SK-N-SH (cell line): ENCODE measurements around the gene PLAC1. TPM values are rescaled to one million over a fixed set of nuclear protein-coding genes. Genes with fewer than 3 reads are reported as not detected.

Source experiments
- CTCF ChIA-PET: fragments of 300-600, 350-600 bp; formaldehyde crosslinking; extraction: SDS; loops from one replicate; lab custom pipeline; 2021; lab: Yijun Ruan, JAX
- POLR2A ChIA-PET: fragments of 350-600 bp; sonication (Branson Sonifier 250); formaldehyde crosslinking; extraction: SDS; loops from one replicate; lab custom pipeline; 2020; ENCODE audit warnings: antibody characterized with exemption, inconsistent platforms; lab: Yijun Ruan, JAX
- DNase-seq: peaks from one replicate; pipeline ENCODE4 v3.0.0; 2012
- H2AFZ ChIP-seq: fragments of 200-600 bp; sonication (generic); 2 replicates; pipeline ENCODE4 v1.8.1; 2016; ENCODE audit warnings: antibody characterized with exemption, mild to moderate bottlenecking, low read depth
- H3F3A ChIP-seq: fragments of 200-600 bp; sonication (generic); replicated peaks from 2 replicates; pipeline ENCODE3; 2016; ENCODE audit warnings: antibody characterized with exemption, mild to moderate bottlenecking; ENCODE audit not compliant: insufficient read depth
- H3K27ac ChIP-seq, 2 experiments: fragments of 200-500 bp in 1 of 2; fragments of 200-600 bp in 1 of 2; sonication (Bioruptor generic) in 1 of 2; sonication (generic), shearing (Covaris generic) in 1 of 2; 2 replicates each; pipeline versions ENCODE4 v1.5.1 to v1.6.1; 2014 to 2016; ENCODE audit warnings: low read depth in 2 of 2, inconsistent platforms in 1 of 2, low read length in 1 of 2, mild to moderate bottlenecking in 1 of 2, mixed read lengths in 1 of 2
- H3K27me3 ChIP-seq: fragments of 200-600 bp; sonication (generic), shearing (Covaris generic); 2 replicates; pipeline ENCODE4 v1.6.1; 2016; ENCODE audit warnings: mixed run types; ENCODE audit not compliant: insufficient read depth
- H3K36me3 ChIP-seq, 2 experiments: fragments of 200-500 bp in 1 of 2; fragments of 200-600 bp in 1 of 2; sonication (Bioruptor generic) in 1 of 2; sonication (generic) in 1 of 2; replicated peaks in 1 of 2; 2 replicates each; pipeline versions ENCODE3 to v1.5.1; 2014 to 2016; ENCODE audit warnings: low read length in 1 of 2, mild to moderate bottlenecking in 1 of 2; ENCODE audit not compliant: insufficient read depth in 2 of 2, control insufficient read depth in 1 of 2
- H3K4me1 ChIP-seq, 2 experiments: fragments of 200-500 bp in 1 of 2; fragments of 200-600 bp in 1 of 2; sonication (Bioruptor generic) in 1 of 2; sonication (generic), shearing (Covaris generic) in 1 of 2; 2 replicates each; pipeline versions ENCODE4 v1.5.1 to v1.6.1; 2014 to 2016; ENCODE audit warnings: low read depth in 1 of 2, low read length in 1 of 2, mixed run types in 1 of 2; ENCODE audit not compliant: insufficient read depth in 2 of 2, control insufficient read depth in 1 of 2
- H3K4me2 ChIP-seq: fragments of 200-600 bp; sonication (generic), shearing (Covaris generic); 2 replicates; pipeline ENCODE4 v1.6.1; 2017; ENCODE audit warnings: mixed run types
- H3K4me3 ChIP-seq, 2 experiments: fragments of 200-500 bp in 1 of 2; fragments of 200-600 bp in 1 of 2; sonication (Bioruptor generic) in 1 of 2; sonication (generic), shearing (Covaris generic) in 1 of 2; 2 replicates each; pipeline versions ENCODE4 v1.5.1 to v1.8.1; 2014 to 2016; ENCODE audit warnings: low read depth in 2 of 2, inconsistent platforms in 1 of 2, low read length in 1 of 2, mild to moderate bottlenecking in 1 of 2, mixed read lengths in 1 of 2, moderate library complexity in 1 of 2
- H3K79me2 ChIP-seq: fragments of 200-600 bp; sonication (generic); 2 replicates; pipeline ENCODE4 v1.8.1; 2017; ENCODE audit warnings: mild to moderate bottlenecking; ENCODE audit not compliant: insufficient read depth
- H3K9ac ChIP-seq: fragments of 200-600 bp; sonication (generic); 2 replicates; pipeline ENCODE4 v1.6.1; 2017; ENCODE audit warnings: mixed run types
- H3K9me2 ChIP-seq: fragments of 200-600 bp; sonication (generic); 2 replicates; pipeline ENCODE4 v1.6.1; 2017; ENCODE audit warnings: mixed run types
- H3K9me3 ChIP-seq: fragments of 200-600 bp; sonication (generic); 2 replicates; pipeline ENCODE4 v1.6.1; 2017; ENCODE audit warnings: mixed run types, mild to moderate bottlenecking, moderate library complexity
- H4K20me1 ChIP-seq: fragments of 200-600 bp; sonication (generic); 2 replicates; pipeline ENCODE4 v1.6.1; 2017; ENCODE audit warnings: mild to moderate bottlenecking, mixed run types; ENCODE audit not compliant: insufficient read depth
- CHD2 ChIP-seq: fragments of 150-350 bp; IDR thresholded peaks from 2 replicates; pipeline ENCODE4 v1.6.1; 2018; ENCODE audit warnings: low read length; ENCODE audit not compliant: partially characterized antibody
- ELF1 ChIP-seq: IDR thresholded peaks from 2 replicates; pipeline ENCODE4 v1.4.0; 2012
- EP300 ChIP-seq, 2 experiments: IDR thresholded peaks; 2 replicates each; pipeline versions ENCODE4 v1.4.0 to v1.6.1; 2012; ENCODE audit warnings: borderline replicate concordance in 1 of 2, low read depth in 1 of 2, low read length in 1 of 2
- FOXM1 ChIP-seq: IDR thresholded peaks from 2 replicates; pipeline ENCODE4 v1.4.0; 2012; ENCODE audit warnings: low read depth, mild to moderate bottlenecking
- GATA2 ChIP-seq: sonication (generic); formaldehyde crosslinking; IDR thresholded peaks from 2 replicates; pipeline ENCODE4 v1.5.0; 2020; ENCODE audit warnings: mild to moderate bottlenecking, missing genetic modification reagents
- RCOR1 ChIP-seq: fragments of 150-350 bp; IDR thresholded peaks from 2 replicates; pipeline ENCODE4 v1.6.1; 2017; ENCODE audit warnings: antibody characterized with exemption, low read length
- RXRA ChIP-seq: IDR thresholded peaks from 2 replicates; pipeline ENCODE4 v1.4.0; 2012; ENCODE audit warnings: low read depth, mild to moderate bottlenecking, borderline replicate concordance
- SIN3A ChIP-seq: IDR thresholded peaks from 2 replicates; pipeline ENCODE4 v1.6.1; 2012; ENCODE audit warnings: low read depth, mild to moderate bottlenecking, low read length, moderate library complexity, borderline replicate concordance
- TAF1 ChIP-seq: IDR thresholded peaks from 2 replicates; pipeline ENCODE4 v1.6.1; 2012; ENCODE audit warnings: low read depth, mild to moderate bottlenecking, low read length, moderate library complexity, borderline replicate concordance
- TCF12 ChIP-seq: IDR thresholded peaks from 2 replicates; pipeline ENCODE4 v1.4.0; 2012
- YY1 ChIP-seq: IDR thresholded peaks from 2 replicates; pipeline ENCODE4 v1.4.0; 2012; ENCODE audit warnings: low read depth, mild to moderate bottlenecking
- WGBS: methylation state at CpG from one replicate; pipeline ENCODE4 v1.1.6; 2017; ENCODE audit warnings: low lambda C conversion rate; 5-methylcytosine and 5-hydroxymethylcytosine counted together
- polyA plus RNA-seq, 3 experiments: library from polyadenylated mRNA; depleted of rRNA; stranded (reverse); fragments of >200 nt; gene quantifications; 2 replicates each; pipeline ENCODE4 v1.2.3, GENCODE V29; 2012
- TF ChIP-seq, protein P1 (sequence below): IDR thresholded peaks from 2 replicates; pipeline ENCODE4; 2012
- TF ChIP-seq, protein P2 (sequence below): IDR thresholded peaks from 2 replicates; pipeline ENCODE4 v1.4.0; 2012; ENCODE audit warnings: low read depth, borderline replicate concordance
- TF ChIP-seq, protein P3 (sequence below): IDR thresholded peaks from 2 replicates; pipeline ENCODE4 v1.4.0; 2012; ENCODE audit warnings: low read depth
- TF ChIP-seq, protein P4 (sequence below): fragments of 150-350 bp; IDR thresholded peaks from 2 replicates; pipeline ENCODE4 v1.6.1; 2017; ENCODE audit warnings: antibody characterized with exemption, low read length, low read depth, borderline replicate concordance

Gene PLAC1
- polyA plus RNA-seq, 1 of the 3 experiments (the other 2 are of a cell fraction), result 50.9 TPM

DNA sequence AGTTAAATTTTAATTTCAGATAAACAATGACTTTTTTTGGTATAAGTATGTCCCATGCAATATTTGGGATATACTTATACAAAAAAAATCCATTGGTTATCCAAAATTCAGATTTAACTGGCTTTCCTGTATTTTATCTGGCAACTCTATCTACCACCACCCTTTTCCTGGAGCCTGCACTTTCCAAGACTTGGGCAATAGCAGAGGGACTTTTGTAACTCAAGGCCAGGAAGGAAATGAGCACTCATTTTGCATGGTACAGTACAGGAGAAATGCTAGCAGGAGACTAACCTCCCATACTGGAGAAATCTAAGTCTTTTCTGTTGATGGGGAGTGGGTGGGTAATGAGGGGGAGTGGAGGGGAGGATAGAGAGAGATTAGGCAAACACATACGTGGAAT lies 37.7 kb upstream of the PLAC1 start:
- no peaks in the 10 kb centered on the region for H3K9me3 ChIP-seq
- no peak for DNase-seq
- no peak overlapping the region for H3K9ac ChIP-seq
- no peaks in the 10 kb centered on the region for H3K79me2 ChIP-seq
- H4K20me1 ChIP-seq, result no peaks in the 10 kb centered on the region
- WGBS, result 87% methylated on average over 1 of the region's 1 CpG
- no peak overlapping the region; a peak in 1 of 4 replicates for H3K27ac ChIP-seq
- CTCF ChIA-PET, result no interaction called here
- H3K4me2 ChIP-seq, result no peak overlapping the region
- H2AFZ ChIP-seq, result no peak overlapping the region
- H3F3A ChIP-seq, result peaks cover 12% of the 10 kb centered on the region
- H3K27me3 ChIP-seq, result no peaks in the 10 kb centered on the region
- H3K9me2 ChIP-seq, result no peaks in the 10 kb centered on the region
- H3K4me3 ChIP-seq, result no peak overlapping the region
- POLR2A ChIA-PET, result no interaction called here
- peaks cover 0 to 22% of the 10 kb centered on the region in 2 experiments; a peak in 3 of 4 replicates for H3K4me1 ChIP-seq
- TF ChIP-seq TCF12 (no peak), GATA2 (CRISPR knock-in tag) (no peak), EP300 (IDR thresholded peaks at IDR 0.05; ENCODE audit: borderline replicate concordance in 1 of 2, low read depth in 1 of 2, low read length in 1 of 2) (no peak), ELF1 (no peak), RXRA (no peak), FOXM1 (no peak), TAF1 (no peak), SIN3A (no peak), RCOR1 (no peak), CHD2 (no peak), YY1 (no peak)
- TF ChIP-seq, protein P1, sequence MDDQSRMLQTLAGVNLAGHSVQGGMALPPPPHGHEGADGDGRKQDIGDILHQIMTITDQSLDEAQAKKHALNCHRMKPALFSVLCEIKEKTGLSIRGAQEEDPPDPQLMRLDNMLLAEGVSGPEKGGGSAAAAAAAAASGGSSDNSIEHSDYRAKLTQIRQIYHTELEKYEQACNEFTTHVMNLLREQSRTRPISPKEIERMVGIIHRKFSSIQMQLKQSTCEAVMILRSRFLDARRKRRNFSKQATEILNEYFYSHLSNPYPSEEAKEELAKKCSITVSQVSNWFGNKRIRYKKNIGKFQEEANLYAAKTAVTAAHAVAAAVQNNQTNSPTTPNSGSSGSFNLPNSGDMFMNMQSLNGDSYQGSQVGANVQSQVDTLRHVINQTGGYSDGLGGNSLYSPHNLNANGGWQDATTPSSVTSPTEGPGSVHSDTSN, result no peak
- TF ChIP-seq, protein P2, sequence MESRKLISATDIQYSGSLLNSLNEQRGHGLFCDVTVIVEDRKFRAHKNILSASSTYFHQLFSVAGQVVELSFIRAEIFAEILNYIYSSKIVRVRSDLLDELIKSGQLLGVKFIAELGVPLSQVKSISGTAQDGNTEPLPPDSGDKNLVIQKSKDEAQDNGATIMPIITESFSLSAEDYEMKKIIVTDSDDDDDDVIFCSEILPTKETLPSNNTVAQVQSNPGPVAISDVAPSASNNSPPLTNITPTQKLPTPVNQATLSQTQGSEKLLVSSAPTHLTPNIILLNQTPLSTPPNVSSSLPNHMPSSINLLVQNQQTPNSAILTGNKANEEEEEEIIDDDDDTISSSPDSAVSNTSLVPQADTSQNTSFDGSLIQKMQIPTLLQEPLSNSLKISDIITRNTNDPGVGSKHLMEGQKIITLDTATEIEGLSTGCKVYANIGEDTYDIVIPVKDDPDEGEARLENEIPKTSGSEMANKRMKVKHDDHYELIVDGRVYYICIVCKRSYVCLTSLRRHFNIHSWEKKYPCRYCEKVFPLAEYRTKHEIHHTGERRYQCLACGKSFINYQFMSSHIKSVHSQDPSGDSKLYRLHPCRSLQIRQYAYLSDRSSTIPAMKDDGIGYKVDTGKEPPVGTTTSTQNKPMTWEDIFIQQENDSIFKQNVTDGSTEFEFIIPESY, result no peak
- TF ChIP-seq, protein P3, sequence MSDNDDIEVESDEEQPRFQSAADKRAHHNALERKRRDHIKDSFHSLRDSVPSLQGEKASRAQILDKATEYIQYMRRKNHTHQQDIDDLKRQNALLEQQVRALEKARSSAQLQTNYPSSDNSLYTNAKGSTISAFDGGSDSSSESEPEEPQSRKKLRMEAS, result no peak
- TF ChIP-seq, protein P4, sequence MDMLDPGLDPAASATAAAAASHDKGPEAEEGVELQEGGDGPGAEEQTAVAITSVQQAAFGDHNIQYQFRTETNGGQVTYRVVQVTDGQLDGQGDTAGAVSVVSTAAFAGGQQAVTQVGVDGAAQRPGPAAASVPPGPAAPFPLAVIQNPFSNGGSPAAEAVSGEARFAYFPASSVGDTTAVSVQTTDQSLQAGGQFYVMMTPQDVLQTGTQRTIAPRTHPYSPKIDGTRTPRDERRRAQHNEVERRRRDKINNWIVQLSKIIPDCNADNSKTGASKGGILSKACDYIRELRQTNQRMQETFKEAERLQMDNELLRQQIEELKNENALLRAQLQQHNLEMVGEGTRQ, result no peak
- no peaks in the 10 kb centered on the region for H3K36me3 ChIP-seq
